Stimulated activated naive CD8-positive, alpha-beta T cell treated with anti-CD3 and anti-CD28 coated beads, Interleukin-15, Interleukin-2, amounts not matched to agents 100 ng/mL and 50 ng/mL, for 24 hours (primary cell): ENCODE results near the gene NDUFB10.

ENCODE experiments used
- H3K27ac Mint-ChIP-seq: one replicate; pipeline ENCODE4 v1.8.0; 2021; ENCODE audit warnings: mild to moderate bottlenecking, mixed read lengths
- H3K27me3 Mint-ChIP-seq: one replicate; pipeline ENCODE4 v1.8.0; 2021; ENCODE audit warnings: mixed read lengths
- H3K36me3 Mint-ChIP-seq: one replicate; pipeline ENCODE4 v1.8.0; 2021; ENCODE audit warnings: low read depth, mixed read lengths
- H3K4me1 Mint-ChIP-seq: one replicate; pipeline ENCODE4 v1.8.0; 2021; ENCODE audit warnings: low read depth, mixed read lengths
- H3K4me3 Mint-ChIP-seq: one replicate; pipeline ENCODE4 v1.8.0; 2021; ENCODE audit warnings: mild to moderate bottlenecking, mixed read lengths
- H3K9me3 Mint-ChIP-seq: one replicate; pipeline ENCODE4 v1.8.0; 2021; ENCODE audit warnings: mixed read lengths

Gene NDUFB10

DNA sequence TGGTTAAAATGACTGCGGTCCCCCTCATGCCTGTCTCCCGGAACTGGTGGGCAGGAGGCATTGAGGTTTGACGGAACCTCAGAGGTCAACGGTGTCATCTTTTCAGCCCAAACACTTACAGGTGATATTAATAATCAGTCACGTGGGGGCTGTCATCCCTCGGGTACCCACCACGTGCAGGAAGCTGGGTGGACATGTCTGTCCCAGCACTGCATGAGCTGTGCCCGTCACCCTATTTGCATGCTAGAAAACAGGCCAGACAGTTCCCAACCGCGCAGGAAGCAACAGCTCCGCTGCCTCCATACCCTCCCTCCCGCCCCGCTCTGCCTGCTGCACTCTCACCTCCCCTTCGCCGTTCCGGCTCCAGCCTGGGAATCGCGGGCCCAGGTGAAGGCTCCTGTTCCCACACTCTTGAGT, 31.8 kb downstream of the NDUFB10 start:
- no peaks in the 10 kb centered on the region for H3K9me3 Mint-ChIP-seq
- H3K36me3 Mint-ChIP-seq = peaks cover 11% of the 10 kb centered on the region
- H3K27ac Mint-ChIP-seq = peak overlapping the region; percentile 78
- peaks cover 17% of the 10 kb centered on the region for H3K27me3 Mint-ChIP-seq
- H3K4me1 Mint-ChIP-seq = peaks cover 23% of the 10 kb centered on the region
- peak overlapping the region; percentile 66 for H3K4me3 Mint-ChIP-seq

DNA sequence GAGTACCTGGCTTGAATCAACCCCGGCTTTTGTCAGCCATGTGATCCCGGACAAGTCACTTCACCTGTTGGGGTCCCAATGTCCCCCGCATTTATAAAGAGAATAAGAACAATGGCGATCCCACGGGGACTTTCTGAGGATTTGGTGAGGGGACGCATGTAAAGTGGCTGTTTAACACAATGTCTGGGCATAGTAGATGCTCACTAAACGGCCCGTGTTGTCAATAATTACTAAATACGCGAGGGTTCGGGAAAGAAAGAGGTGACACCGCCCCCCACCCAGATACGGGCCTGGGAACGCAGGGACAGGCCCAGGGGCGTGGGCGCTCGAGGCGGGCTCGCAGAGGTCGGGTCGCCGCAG, 32.2 kb downstream of the NDUFB10 start:
- Mint-ChIP-seq H3K9me3 (no peaks in the 10 kb centered on the region), H3K4me3 (peak overlapping the region; percentile 66), H3K36me3 (peaks cover 7% of the 10 kb centered on the region), H3K27ac (peak overlapping the region; percentile 78), H3K4me1 (peaks cover 24% of the 10 kb centered on the region), H3K27me3 (peaks cover 17% of the 10 kb centered on the region)

- H3K36me3 Mint-ChIP-seq = peaks cover 5% of the 10 kb centered on the region
- H3K4me3 Mint-ChIP-seq = peak overlapping the region; percentile 23
- H3K27ac Mint-ChIP-seq = no peak overlapping the region
- no peaks in the 10 kb centered on the region for H3K9me3 Mint-ChIP-seq
- H3K27me3 Mint-ChIP-seq = peaks cover 17% of the 10 kb centered on the region
- H3K4me1 Mint-ChIP-seq = peaks cover 26% of the 10 kb centered on the region
Measured at GRCh38 chr16:1991948-1992703, 32.8 kb downstream of the NDUFB10 start.

DNA sequence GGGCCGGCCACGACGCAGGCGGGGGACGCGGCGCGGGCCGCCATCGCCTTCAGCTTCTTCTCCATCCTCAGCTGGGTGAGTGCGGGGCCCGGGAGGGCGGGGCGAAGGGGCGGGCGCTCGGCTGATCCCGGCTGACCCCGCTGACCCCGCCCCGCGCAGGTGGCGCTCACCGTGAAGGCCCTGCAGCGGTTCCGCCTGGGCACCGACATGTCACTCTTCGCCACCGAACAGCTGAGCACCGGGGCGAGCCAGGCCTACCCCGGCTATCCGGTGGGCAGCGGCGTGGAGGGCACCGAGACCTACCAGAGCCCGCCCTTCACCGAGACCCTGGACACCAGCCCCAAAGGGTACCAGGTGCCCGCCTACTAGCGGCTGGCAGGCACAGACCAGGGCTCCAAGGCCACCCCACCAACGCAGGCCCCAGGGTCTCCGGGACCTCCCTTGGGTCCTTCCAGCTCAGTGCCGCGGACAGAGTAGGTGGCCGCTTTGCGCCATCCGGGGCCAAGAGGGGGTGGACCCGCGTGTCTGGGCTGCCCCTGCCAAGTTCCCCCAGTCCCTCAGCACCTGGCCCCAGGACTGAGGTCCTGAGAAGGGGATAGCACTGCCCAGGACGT, 33.5 kb downstream of the NDUFB10 start:
- Mint-ChIP-seq H3K27me3 (peaks cover 16% of the 10 kb centered on the region), H3K9me3 (no peaks in the 10 kb centered on the region), H3K4me3 (no peak overlapping the region), H3K4me1 (peaks cover 31% of the 10 kb centered on the region), H3K36me3 (peaks cover 10% of the 10 kb centered on the region), H3K27ac (no peak overlapping the region)

DNA sequence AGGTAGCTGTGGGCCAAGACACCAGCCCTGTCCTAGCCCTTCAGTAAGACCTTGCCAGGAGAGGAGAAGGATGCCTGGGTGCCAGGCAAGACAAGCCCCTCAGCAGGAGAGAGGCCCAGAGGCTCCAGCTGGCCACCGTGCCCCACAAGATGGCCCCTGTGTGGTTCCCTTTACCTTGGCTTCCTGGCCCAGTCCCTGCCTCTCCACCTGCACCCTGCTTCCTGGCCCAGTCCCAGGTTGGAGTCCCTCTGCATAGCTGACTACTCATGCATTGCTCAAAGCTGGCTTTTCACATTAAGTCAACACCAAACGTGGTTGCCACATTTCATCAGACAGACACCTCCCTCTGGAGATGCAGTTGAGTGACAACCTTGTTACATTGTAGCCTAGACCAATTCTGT, 34.4 kb downstream of the NDUFB10 start:
- Mint-ChIP-seq H3K9me3 (no peaks in the 10 kb centered on the region), H3K27ac (no peak overlapping the region), H3K4me3 (peak overlapping the region; percentile 35), H3K27me3 (peaks cover 10% of the 10 kb centered on the region), H3K4me1 (peaks cover 31% of the 10 kb centered on the region), H3K36me3 (peaks cover 17% of the 10 kb centered on the region)

DNA sequence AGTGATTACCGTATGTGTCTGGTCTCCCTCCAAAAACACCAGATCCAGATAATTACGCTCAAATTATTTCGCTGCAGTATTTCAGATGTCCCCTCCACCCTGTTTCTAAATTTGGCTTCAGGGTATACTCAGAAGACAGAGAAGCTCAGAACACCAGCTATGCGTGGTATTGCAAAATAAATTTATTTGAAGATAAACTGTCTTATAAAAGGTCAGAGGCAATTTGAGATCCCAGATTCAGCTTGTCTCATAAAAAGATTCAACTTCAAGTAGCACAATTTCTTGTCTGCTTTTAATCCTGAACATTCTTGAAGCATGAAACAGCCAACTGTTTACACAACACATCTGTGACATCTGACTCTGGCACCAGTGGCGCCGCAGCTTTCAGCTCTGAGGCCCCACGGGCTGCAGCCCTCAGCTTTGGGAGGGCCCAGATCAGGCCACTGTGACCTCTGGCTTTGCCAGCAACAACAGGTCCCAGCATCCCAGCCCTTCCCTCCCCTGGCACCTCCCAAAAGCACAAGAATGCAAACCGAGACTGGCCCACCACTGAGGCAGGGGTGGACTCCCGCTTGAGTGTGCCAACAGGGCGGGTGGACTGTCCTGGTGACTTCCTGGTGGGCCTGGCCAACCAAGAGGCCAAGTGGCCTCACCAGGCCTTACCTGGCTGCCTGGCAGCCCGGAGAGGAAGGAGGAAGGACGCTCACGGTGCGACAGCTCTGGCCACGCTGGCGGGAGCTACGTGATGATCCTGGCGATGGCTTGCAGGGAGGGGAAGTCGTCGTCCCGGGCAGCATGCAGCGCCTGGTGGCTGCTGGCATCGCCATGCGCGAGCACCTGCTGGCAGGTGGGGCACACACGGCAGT, 38.4 kb downstream of the NDUFB10 start:
- peak overlapping the region; percentile 52 for H3K27ac Mint-ChIP-seq
- no peaks in the 10 kb centered on the region for H3K27me3 Mint-ChIP-seq
- H3K4me1 Mint-ChIP-seq = peaks cover 14% of the 10 kb centered on the region
- no peak overlapping the region for H3K4me3 Mint-ChIP-seq
- H3K9me3 Mint-ChIP-seq = no peaks in the 10 kb centered on the region
- H3K36me3 Mint-ChIP-seq = peaks cover 25% of the 10 kb centered on the region

- Mint-ChIP-seq H3K9me3 (no peaks in the 10 kb centered on the region), H3K4me1 (peaks cover 14% of the 10 kb centered on the region), H3K4me3 (no peak overlapping the region), H3K27me3 (no peaks in the 10 kb centered on the region), H3K36me3 (peaks cover 25% of the 10 kb centered on the region), H3K27ac (no peak overlapping the region)
Measured at GRCh38 chr16:1998360-1998835, 39.1 kb downstream of the NDUFB10 start.

DNA sequence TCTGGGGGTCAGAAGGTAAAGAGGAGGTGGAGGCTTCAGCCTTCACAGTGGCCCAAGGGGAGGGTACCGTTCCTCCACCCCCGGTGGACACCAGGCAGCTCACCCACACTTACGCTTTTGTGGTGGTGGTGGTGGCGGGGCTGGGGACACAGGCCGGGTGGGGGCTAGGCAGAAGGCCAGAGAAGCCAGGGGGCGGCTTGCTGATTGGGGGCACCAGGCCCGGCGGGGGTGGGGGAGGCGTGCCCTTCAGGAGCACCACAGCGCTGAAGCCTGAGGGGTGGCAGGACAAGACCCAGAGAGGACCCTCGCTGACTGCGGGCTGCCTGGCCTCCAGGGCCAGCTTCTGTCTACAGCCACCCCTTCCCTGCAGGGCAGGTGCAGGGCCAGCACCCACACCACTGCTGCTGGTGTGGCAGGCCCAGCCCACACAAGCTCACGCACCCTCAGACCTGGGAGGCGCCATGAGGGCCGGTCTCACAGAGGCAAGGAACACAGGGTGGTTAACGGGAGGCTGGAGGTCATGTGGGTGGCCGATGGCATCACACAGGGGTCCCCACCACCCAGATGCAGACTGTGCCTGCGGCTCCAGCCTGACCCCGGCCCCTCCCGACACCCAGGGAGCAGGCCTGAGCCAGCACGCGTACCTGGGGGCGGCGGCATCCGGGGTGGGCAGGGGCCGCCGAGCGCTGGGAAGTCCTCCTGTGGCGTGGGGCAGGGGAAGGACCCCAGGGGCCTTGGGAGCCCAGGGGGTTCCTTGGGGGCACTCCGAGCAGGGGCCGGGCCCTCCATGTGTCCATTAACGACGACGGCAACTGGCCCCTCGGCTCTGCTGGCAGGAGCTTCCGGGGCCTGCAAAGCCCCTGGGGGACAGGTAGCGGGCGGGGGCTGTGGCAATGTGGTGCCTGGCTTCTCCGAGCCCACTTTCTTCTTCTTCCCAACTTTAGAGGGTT, 39.8 kb downstream of the NDUFB10 start:
- no peaks in the 10 kb centered on the region for H3K27me3 Mint-ChIP-seq
- H3K36me3 Mint-ChIP-seq = peaks cover 25% of the 10 kb centered on the region
- H3K4me3 Mint-ChIP-seq = no peak overlapping the region
- no peaks in the 10 kb centered on the region for H3K9me3 Mint-ChIP-seq
- no peak overlapping the region for H3K27ac Mint-ChIP-seq
- H3K4me1 Mint-ChIP-seq = peaks cover 9% of the 10 kb centered on the region

- Mint-ChIP-seq H3K9me3 (no peaks in the 10 kb centered on the region), H3K27ac (no peak overlapping the region), H3K4me3 (no peak overlapping the region)
Measured at GRCh38 chr16:1999866-2000514, 40.7 kb downstream of the NDUFB10 start.

GRCh38 chr16:2001035-2001434, 41.7 kb downstream of the NDUFB10 start:
- Mint-ChIP-seq H3K36me3 (peaks cover 23% of the 10 kb centered on the region), H3K9me3 (no peaks in the 10 kb centered on the region), H3K4me3 (no peak overlapping the region), H3K4me1 (peaks cover 21% of the 10 kb centered on the region), H3K27me3 (no peaks in the 10 kb centered on the region), H3K27ac (no peak overlapping the region)

More at GRCh38 chr16:1999866-2000514, 40.7 kb downstream of the NDUFB10 start:
- Mint-ChIP-seq H3K4me1 (peaks cover 10% of the 10 kb centered on the region), H3K27me3 (no peaks in the 10 kb centered on the region), H3K36me3 (peaks cover 25% of the 10 kb centered on the region)

DNA sequence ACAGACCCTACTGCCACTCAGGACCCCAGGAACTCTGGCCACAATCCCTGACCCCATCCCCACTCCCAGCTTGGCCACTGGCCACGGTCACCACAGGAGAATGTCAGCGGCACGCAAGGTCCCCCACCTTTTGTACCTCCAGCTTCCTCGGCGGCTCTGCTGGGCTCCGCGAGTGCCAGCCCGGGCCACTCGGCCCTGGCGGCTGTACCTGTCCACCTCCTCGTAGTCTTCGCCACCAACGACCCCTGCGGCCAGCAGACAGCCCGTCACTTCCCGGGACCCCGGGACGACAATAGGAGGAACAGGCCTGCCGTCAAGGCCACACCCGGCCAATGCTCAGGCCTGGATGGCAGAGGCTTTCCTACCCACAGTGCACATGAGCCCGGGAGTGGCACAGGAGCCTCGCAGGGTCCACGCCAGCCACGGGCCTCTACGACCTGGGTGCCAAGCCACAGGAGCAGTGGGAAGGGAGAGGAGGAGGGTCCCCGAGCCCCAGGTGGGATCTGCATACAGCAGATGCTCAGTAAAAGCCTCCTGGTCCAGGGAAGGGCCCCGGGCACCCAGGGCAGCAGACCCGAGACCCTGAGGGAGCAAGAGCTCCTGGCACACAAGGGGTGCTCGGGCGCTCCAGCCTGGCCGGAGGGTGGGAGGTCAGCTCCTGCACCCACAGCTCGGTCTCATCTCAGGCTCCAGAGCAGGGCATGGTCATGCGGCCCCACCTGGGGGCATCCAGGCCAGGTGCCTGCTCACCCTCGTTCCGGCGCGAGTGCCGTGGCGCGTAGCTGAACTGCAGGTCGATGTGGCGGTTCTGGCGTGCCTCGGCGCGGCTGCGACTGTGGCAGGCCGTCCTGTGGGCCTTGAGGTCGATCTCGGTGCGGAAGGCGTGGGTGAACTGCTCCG, 42.4 kb downstream of the NDUFB10 start:
- H3K27ac Mint-ChIP-seq = no peak overlapping the region
- no peak overlapping the region for H3K4me3 Mint-ChIP-seq
- peaks cover 24% of the 10 kb centered on the region for H3K36me3 Mint-ChIP-seq
- peaks cover 23% of the 10 kb centered on the region for H3K4me1 Mint-ChIP-seq
- no peaks in the 10 kb centered on the region for H3K27me3 Mint-ChIP-seq
- H3K9me3 Mint-ChIP-seq = no peaks in the 10 kb centered on the region

DNA sequence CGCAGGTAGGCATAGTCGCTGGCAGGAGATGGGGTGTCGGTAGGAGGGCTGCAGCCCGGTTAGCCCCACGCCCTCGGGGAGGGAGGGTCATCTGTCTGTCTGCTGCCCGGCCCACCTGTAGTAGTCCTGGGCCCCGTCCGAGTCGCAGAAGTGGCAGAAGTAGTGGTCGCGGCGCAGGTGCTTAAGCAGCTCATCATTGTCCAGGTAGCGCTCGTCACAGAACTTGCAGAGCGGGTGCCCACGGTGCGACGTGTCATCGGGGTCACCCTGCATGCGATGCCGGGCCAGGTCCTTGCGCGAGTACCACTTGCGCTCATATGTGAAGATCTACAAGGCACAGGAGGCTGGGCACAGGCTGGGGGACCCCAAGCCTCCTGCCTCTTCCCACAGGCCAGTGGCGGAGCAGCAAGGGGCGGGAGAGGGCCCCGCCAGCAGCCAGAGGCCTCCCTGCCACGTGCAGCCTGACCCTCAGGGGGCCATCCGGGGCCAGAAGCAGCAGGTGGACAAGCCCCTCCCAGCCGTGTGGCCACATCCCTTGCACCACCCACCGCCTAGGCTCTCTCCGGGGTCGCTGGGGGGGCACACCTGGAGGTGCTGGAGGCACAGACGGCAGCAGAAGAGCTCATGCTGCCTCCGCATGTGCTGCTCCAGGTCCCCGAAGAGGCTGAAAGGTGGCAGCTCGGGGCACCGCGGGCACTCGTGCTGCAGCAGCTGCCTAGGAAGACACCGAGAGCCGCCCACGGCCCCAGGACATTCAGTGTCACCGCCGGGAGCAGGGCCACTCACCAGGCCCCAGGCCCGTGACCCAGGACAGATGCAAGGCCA, 43.3 kb downstream of the NDUFB10 start:
- no peak overlapping the region for H3K4me3 Mint-ChIP-seq
- no peak overlapping the region for H3K27ac Mint-ChIP-seq
- peaks cover 21% of the 10 kb centered on the region for H3K36me3 Mint-ChIP-seq
- no peaks in the 10 kb centered on the region for H3K27me3 Mint-ChIP-seq
- H3K9me3 Mint-ChIP-seq = no peaks in the 10 kb centered on the region
- peaks cover 27% of the 10 kb centered on the region for H3K4me1 Mint-ChIP-seq
